Measurements from ENCODE around the gene EED. TPM values are rescaled to one million over a fixed set of nuclear protein-coding genes. Genes with fewer than 3 reads are reported as not detected.
A peak's percentile ranks its signal among the peaks of the same experiment; 100 is the strongest.

The EED gene
- polyA plus RNA-seq, 1 donor (not counting 4 experiments of a cell fraction or from before 2014, with no cell fraction given): 28.5 TPM

GRCh38 chr11:86211619-86212018, 32.9 kb upstream of the EED start:
- no peaks in the 10 kb centered on the region for H3K36me3 ChIP-seq (ENCODE audit: control insufficient read depth in 2 of 2, extremely low read depth in 1 of 2, insufficient read depth in 2 of 2, low read length in 2 of 2)
- H3K79me2 ChIP-seq (ENCODE audit: control insufficient read depth, insufficient read depth, low read length): no peaks in the 10 kb centered on the region
- H3K4me1 ChIP-seq (ENCODE audit: control insufficient read depth, extremely low read depth, insufficient read depth, low read length): peaks cover 5% of the 10 kb centered on the region
- dilution Hi-C loops (cut with MboI; ENCODE audit: extremely low pct_ligation_motif_present, low sequenced_read_pairs): loop anchor here (25.0 kb wide), 1 partner anchor 174 kb away; no protein-coding TSS in a partner anchor
- peak; percentile 36 for FAIRE-seq
- DNase-seq (ENCODE audit: low read depth, low spot score): no peak
- no peak overlapping the region for H3K4me2 ChIP-seq (ENCODE audit: control insufficient read depth, extremely low read depth, insufficient read depth, low read depth, low read length)
- no peaks in the 10 kb centered on the region for H3K9me3 ChIP-seq (ENCODE audit: control insufficient read depth, low read depth, low read length)
- H4K20me1 ChIP-seq (ENCODE audit: control insufficient read depth, extremely low read depth, insufficient read depth, low read length): no peaks in the 10 kb centered on the region
- H3K27me3 ChIP-seq (ENCODE audit: control insufficient read depth, extremely low read depth, insufficient read depth, low read length): no peaks in the 10 kb centered on the region
- no peak overlapping the region for H3K27ac ChIP-seq (ENCODE audit: control insufficient read depth, insufficient read depth, low read length)
- H3K4me3 ChIP-seq (ENCODE audit: control insufficient read depth in 2 of 3, extremely low read depth in 1 of 3, insufficient read depth in 2 of 3, low read depth in 1 of 3, low read length in 3 of 3): no peak overlapping the region
- no peak overlapping the region for H2AFZ ChIP-seq (ENCODE audit: control insufficient read depth, low read length)
- TF ChIP-seq CTCF (optimal IDR thresholded peaks at IDR 0.05 in 1 of 3, IDR thresholded peaks at IDR 0.05 in 1 of 3, conservative IDR thresholded peaks at IDR 0.05 in 1 of 3; ENCODE audit: extremely low read depth in 1 of 3, insufficient read depth in 2 of 3, low read length in 3 of 3): no peak
- TF ChIP-seq EZH2 (IDR thresholded peaks at IDR 0.05; ENCODE audit: low read length): no peak
- no peak overlapping the region for H3K9ac ChIP-seq (ENCODE audit: control insufficient read depth, extremely low read depth, insufficient read depth, low read length)
- H3K9me1 ChIP-seq (ENCODE audit: control insufficient read depth, extremely low read depth, insufficient read depth, low read length): no peaks in the 10 kb centered on the region

- Histone ChIP-seq H3K9ac (ENCODE audit: control insufficient read depth, extremely low read depth, insufficient read depth, low read length) (no peak overlapping the region), H3K79me2 (ENCODE audit: control insufficient read depth, insufficient read depth, low read length) (no peaks in the 10 kb centered on the region), H3K4me2 (ENCODE audit: control insufficient read depth, extremely low read depth, insufficient read depth, low read depth, low read length) (no peak overlapping the region), H3K36me3 (ENCODE audit: control insufficient read depth in 2 of 2, extremely low read depth in 1 of 2, insufficient read depth in 2 of 2, low read length in 2 of 2) (no peaks in the 10 kb centered on the region), H2AFZ (ENCODE audit: control insufficient read depth, low read length) (no peak overlapping the region), H3K4me3 (ENCODE audit: control insufficient read depth in 2 of 3, extremely low read depth in 1 of 3, insufficient read depth in 2 of 3, low read depth in 1 of 3, low read length in 3 of 3) (no peak overlapping the region), H3K27me3 (ENCODE audit: control insufficient read depth, extremely low read depth, insufficient read depth, low read length) (no peaks in the 10 kb centered on the region), H3K27ac (ENCODE audit: control insufficient read depth, insufficient read depth, low read length) (no peak overlapping the region), H3K9me3 (ENCODE audit: control insufficient read depth, low read depth, low read length) (no peaks in the 10 kb centered on the region), H4K20me1 (ENCODE audit: control insufficient read depth, extremely low read depth, insufficient read depth, low read length) (no peaks in the 10 kb centered on the region), H3K4me1 (ENCODE audit: control insufficient read depth, extremely low read depth, insufficient read depth, low read length) (peaks cover 5% of the 10 kb centered on the region), H3K9me1 (ENCODE audit: control insufficient read depth, extremely low read depth, insufficient read depth, low read length) (no peaks in the 10 kb centered on the region)
- DNase-seq (ENCODE audit: low read depth, low spot score) (no peak), FAIRE-seq (no peak)
- dilution Hi-C loops (cut with MboI; ENCODE audit: extremely low pct_ligation_motif_present, low sequenced_read_pairs): loop anchor here (25.0 kb wide), 1 partner anchor 175 kb away; no protein-coding TSS in a partner anchor
- TF ChIP-seq EZH2 (IDR thresholded peaks at IDR 0.05; ENCODE audit: low read length) (no peak), CTCF (optimal IDR thresholded peaks at IDR 0.05 in 1 of 3, IDR thresholded peaks at IDR 0.05 in 1 of 3, conservative IDR thresholded peaks at IDR 0.05 in 1 of 3; ENCODE audit: extremely low read depth in 1 of 3, insufficient read depth in 2 of 3, low read length in 3 of 3) (no peak)
Measured at GRCh38 chr11:86212019-86212611, 32.4 kb upstream of the EED start.
